ENCODE results near the gene ZBTB17. TPM values are rescaled to one million over a fixed set of nuclear protein-coding genes. Genes with fewer than 3 reads are reported as not detected.
"Not testable (repeated sequence)": the region's sequence is repeated elsewhere in the genome, so short reads cannot be mapped to it uniquely, and the experiment has no call there.

The ZBTB17 gene
- total RNA-seq, result 60.9 and 63.9 TPM in 2 replicates

DNA sequence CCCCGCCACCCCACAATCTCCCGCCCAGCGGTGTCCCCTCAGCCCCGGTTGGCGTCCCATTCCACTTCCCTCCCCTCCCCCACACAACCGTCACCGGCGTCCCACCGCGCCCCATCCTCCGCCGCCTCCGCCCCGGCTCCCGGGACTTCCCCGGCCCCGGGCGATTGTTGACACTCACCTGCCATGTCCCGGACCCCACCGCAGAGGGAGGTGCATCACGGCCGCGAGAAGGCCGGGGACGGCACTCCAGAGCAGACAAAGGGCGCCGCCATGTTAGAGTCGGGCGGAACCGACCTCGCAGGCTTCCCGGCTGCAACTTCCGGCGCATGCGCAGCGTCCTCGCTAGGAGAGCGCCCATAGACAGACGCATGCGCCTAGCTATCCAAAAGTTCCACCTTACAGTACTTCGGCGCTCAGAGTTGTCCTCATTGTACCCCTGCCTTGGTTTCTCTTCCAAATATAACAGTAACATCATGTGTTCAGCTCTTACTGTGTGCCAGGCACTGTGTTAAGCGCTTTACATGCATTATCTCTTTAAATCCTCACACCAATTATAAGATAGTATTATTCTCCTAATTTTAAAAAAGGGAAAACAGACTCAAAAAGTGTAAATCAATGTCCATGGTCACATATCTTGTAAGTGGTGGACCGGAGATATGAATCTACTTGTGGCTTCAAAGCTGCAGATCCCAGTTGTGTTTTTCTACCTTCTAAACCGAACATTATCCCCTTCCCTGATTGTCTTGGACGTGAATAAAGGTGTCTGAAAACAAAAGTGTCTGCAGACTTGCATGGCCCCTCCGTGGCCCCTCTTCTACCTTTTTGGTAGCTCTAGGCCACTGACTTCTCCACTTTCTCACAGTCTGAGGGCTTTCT, at the start of gene ZBTB17:
Gene ZBTB17, minus strand, starts transcription at position 297 of the 876 bp plus-strand sequence. CDS start 27,606 bp downstream, outside the sequence.
- peaks cover 27% of the 10 kb centered on the region for H3K36me3 Mint-ChIP-seq (ENCODE audit: low read depth)
- H3K9me3 Mint-ChIP-seq, result peaks cover 9% of the 10 kb centered on the region
- intact Hi-C loops (cut with micrococcal nuclease), result loop anchor here (1.0 to 5.0 kb wide), 3 partner anchors 10 to 359 kb away; partner anchors contain the start of gene DDI2
- peak; percentile 99 for DNase-seq
- peaks cover 40% of the 10 kb centered on the region for H3K4me1 Mint-ChIP-seq
- no peaks in the 10 kb centered on the region for H3K27me3 Mint-ChIP-seq
- peak within 1 kb of the TSS; percentile 90 for H3K4me3 Mint-ChIP-seq
- peak within 1 kb of the TSS; percentile 93 for H3K27ac Mint-ChIP-seq

DNA sequence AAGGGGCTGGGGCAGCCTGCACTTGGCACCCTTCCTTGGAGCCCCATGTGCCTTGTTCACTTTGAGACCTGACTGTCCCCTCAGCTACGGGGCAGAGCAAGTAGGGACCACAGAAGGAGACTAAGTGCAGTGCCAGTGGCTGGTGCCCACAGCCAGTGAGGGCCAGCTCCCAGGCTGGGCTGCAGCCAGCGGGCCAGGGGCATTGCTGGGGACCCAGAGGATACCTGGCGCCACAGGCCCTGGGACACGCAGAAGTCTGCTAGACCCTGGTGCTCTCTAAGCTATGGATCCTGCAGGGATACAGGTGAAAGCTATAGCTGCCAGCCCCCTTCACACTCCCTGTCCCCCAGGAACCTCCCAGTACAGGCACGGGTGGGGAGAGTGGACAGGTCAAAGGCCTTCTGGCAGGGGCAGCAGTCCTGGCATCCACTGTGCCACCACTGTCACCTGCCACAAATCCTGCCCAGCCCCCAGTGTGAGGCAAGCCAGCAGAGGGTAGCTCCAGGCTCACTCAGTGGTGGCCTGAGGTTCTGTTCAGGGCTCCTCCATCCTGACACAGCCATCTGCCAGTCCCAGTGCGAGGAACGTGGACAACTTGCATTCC, 47.3 kb upstream of the ZBTB17 start:
- DNase-seq, result no peak
- Mint-ChIP-seq H3K4me3 (no peak overlapping the region), H3K9me3 (no peaks in the 10 kb centered on the region), H3K36me3 (ENCODE audit: low read depth) (no peaks in the 10 kb centered on the region), H3K4me1 (no peaks in the 10 kb centered on the region), H3K27ac (no peak overlapping the region), H3K27me3 (peaks cover 8% of the 10 kb centered on the region)
- intact Hi-C loops (cut with micrococcal nuclease), result no loop called here

DNA sequence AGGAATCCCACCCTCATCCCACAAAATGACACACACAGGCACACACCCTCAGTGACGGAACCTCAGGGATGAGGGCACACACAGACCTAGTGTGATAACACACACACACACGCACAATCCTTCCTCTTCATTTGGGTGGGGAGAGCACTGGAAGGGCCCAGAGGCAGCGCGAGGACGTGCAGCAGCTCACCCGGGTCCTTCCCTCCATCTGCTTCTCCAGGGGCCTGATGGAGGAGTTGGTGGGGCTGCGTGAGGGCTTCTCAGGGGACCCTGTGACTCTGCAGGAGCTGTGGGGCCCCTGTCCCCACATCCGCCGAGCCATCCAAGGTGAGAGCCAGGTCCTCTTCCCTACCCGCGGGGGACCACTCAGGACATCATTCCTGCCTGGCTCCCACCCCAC, 46.5 kb upstream of the ZBTB17 start:
- DNase-seq, result no peak
- Mint-ChIP-seq H3K36me3 (ENCODE audit: low read depth) (no peaks in the 10 kb centered on the region), H3K9me3 (no peaks in the 10 kb centered on the region), H3K4me3 (no peak overlapping the region), H3K27me3 (peaks cover 3% of the 10 kb centered on the region), H3K27ac (no peak overlapping the region), H3K4me1 (no peaks in the 10 kb centered on the region)
- intact Hi-C loops (cut with micrococcal nuclease), result no loop called here

DNA sequence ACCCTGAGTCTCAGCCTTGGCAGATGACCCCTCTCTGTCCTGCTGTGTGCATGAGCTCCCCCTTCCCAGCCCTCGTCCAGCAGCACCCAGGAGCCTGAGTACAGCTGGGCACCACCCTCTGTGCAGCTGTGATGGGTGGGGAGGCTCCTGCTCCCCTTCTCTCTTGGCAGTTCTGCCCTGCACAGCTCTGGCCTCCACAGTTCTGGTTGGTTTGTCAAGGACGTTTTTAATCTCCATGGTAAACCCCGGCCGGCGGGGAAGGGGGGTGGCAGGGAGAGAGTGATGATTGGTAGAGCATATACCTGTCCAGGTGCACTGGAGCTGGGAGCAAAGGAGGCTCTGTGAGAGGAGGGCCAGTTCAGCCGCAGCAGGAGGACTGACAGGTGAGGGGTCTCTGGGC, 45.8 kb upstream of the ZBTB17 start, which contains the start of gene CLCNKA:
Gene CLCNKA, plus strand, starts transcription at position 356 of the 400 bp plus-strand sequence. CDS start 584 bp downstream, outside the sequence.
- no peak within 1 kb of the TSS for H3K27ac Mint-ChIP-seq
- no peaks in the 10 kb centered on the region for H3K4me1 Mint-ChIP-seq
- intact Hi-C loops (cut with micrococcal nuclease), result no loop called here
- DNase-seq, result no peak
- no peaks in the 10 kb centered on the region for H3K36me3 Mint-ChIP-seq (ENCODE audit: low read depth)
- no peaks in the 10 kb centered on the region for H3K9me3 Mint-ChIP-seq
- no peak within 1 kb of the TSS for H3K4me3 Mint-ChIP-seq
- H3K27me3 Mint-ChIP-seq, result peaks cover 3% of the 10 kb centered on the region

DNA sequence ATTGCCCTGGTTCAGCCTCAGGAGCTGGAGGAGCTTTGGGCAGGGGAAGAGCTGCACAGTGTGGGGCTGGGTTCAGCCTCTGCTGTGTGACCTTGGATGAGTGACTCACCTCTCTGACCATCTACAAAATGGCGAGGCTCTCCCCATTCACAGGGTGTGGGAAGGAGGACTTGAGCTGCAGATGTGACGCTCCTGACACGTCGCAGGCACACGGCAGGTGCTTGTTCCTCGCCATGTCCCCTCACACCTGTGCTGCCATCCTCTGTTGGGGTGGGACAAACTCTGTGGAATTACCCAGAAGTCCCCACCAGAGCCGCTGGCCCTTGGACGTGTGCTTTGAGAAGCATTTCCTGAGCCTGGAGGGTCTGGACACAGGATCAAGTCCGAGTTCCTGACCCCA, 45.0 kb upstream of the ZBTB17 start:
- DNase-seq; H3K9me3 Mint-ChIP-seq; H3K27me3 Mint-ChIP-seq; H3K36me3 Mint-ChIP-seq (ENCODE audit: low read depth); intact Hi-C loops (cut with micrococcal nuclease); H3K27ac Mint-ChIP-seq; H3K4me3 Mint-ChIP-seq; H3K4me1 Mint-ChIP-seq: not testable (repeated sequence)

DNA sequence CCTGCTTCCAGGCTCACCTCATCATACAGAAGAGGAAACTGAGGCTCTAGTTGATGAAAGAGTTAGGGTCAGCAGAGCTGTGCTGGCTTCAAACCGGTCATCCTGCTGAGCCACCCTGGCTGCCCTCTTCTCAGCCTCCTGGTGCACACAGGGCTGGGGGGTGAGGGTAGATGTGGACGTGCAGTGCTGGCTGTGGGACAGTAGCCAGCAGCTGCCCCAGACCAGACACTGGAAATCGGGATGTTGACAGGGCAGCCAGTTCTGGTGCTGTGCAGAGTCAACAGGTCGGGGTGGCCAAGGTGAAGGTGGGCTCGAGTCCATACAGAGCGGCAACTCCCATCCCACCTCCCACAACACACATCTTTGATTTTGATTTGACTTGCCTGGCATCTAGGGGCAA, 44.4 kb upstream of the ZBTB17 start:
- H3K9me3 Mint-ChIP-seq, result no peaks in the 10 kb centered on the region
- no peak for DNase-seq
- no peaks in the 10 kb centered on the region for H3K36me3 Mint-ChIP-seq (ENCODE audit: low read depth)

DNA sequence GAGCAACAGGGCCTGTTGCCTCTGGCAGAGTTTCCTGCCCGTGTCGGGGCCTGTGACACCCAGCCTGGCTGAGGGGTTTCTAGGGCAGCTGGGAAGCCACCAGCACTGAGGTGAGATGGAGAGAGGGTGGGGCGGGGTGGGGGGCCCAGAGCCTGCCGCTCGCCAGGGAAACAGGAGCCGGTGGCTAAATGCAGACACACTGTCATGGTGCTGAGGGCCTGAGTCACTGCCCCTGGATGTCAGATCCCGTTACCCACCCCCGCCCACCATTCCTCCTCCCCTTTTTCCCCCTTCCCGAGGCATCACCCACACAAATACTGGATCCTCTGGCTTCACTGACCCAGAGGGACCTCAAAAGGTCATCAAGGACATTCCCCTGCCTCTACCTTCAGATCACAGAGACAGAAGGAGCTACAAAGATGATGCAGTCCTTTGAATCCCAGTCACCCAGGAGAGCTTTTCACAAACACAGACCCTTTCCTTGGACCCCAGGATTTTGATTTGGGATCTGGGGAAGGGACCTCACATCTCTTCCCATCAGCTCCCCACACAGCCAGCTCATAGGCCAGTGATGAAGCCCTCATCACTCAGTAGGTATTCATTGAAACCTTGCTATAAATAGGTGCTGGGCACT, 43.9 kb upstream of the ZBTB17 start:
- peaks cover 3% of the 10 kb centered on the region for H3K27me3 Mint-ChIP-seq
- DNase-seq, result no peak
- H3K36me3 Mint-ChIP-seq (ENCODE audit: low read depth), result no peaks in the 10 kb centered on the region
- intact Hi-C loops (cut with micrococcal nuclease), result no loop called here
- H3K4me1 Mint-ChIP-seq, result no peaks in the 10 kb centered on the region
- H3K9me3 Mint-ChIP-seq, result no peaks in the 10 kb centered on the region
- H3K4me3 Mint-ChIP-seq, result no peak overlapping the region
- no peak overlapping the region for H3K27ac Mint-ChIP-seq

More for the DNA sequence above, 44.4 kb upstream of the ZBTB17 start:
- peaks cover 3% of the 10 kb centered on the region for H3K27me3 Mint-ChIP-seq
- H3K4me1 Mint-ChIP-seq, result no peaks in the 10 kb centered on the region
- H3K27ac Mint-ChIP-seq, result no peak overlapping the region
- intact Hi-C loops (cut with micrococcal nuclease), result no loop called here
- no peak overlapping the region for H3K4me3 Mint-ChIP-seq

DNA sequence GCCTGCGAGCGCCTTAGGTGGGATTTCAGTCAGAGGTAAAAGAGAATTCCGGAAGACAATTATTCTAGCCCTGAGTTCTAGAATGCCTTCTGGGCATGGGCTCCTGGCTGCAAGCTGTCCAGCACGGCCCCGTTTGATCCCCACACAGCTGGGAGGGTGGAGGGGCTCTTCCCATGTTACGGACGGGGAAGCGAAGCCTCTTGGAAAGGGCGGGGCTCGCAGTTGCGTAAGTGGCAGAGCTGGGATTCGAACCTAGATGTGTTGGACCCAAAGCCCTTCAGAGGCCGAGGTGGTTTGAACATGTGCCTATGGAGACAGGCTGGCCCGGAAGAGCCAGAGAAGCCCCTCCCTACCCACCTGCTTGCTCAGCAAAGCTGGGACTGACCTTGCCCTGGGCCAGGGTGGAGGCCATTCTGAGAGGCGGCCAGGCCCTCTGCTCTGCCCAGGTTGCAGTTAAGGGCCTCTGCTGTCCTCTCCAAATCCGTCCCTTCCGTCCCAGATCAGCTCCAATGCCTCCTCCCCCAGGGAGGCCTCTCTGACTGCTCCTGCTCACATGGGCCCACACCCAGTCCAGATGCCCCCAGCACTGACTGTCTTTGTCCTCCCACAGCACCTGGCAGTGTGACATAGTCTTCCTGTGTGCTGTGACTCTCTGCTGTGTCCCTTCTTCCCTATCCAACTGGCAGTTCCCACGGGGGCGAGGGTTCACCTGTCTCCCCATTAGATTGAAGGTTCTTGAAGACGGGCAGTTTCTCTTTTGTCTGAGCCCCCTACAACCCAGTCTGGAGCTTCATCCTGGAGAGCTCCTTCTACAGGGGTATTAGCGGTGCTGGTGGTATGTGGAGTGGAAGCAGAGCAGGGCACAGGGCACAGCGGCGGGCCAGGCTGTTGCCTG, 43.1 kb upstream of the ZBTB17 start:
- no peaks in the 10 kb centered on the region for H3K9me3 Mint-ChIP-seq
- no peak overlapping the region for H3K27ac Mint-ChIP-seq
- H3K4me3 Mint-ChIP-seq, result no peak overlapping the region
- peaks cover 2% of the 10 kb centered on the region for H3K4me1 Mint-ChIP-seq
- intact Hi-C loops (cut with micrococcal nuclease), result no loop called here
- H3K36me3 Mint-ChIP-seq (ENCODE audit: low read depth), result no peaks in the 10 kb centered on the region
- peaks cover 6% of the 10 kb centered on the region for H3K27me3 Mint-ChIP-seq
- DNase-seq, result no peak

DNA sequence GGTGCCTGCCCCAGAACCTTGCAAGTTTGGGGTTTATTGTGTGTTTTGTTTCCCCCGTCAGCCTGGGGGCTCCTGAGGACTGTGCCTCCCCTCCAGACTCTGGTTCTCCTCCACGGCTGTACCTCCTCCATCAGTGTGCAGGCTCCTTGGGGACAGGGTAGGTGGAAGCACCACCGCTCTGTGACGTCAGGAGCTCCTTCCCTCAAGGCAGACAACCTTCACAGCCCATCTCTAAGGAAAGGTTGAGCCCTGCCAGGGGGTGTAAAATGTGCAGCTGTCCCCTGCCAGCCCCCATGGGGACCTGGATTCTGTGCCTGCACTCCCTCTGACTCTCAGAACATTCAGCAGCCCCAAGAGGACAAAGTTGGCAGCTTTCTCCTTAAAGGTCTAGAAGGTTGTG, 42.4 kb upstream of the ZBTB17 start:
- peaks cover 8% of the 10 kb centered on the region for H3K4me1 Mint-ChIP-seq
- H3K9me3 Mint-ChIP-seq, result no peaks in the 10 kb centered on the region
- DNase-seq, result no peak
- intact Hi-C loops (cut with micrococcal nuclease), result no loop called here
- H3K27ac Mint-ChIP-seq, result no peak overlapping the region
- peaks cover 6% of the 10 kb centered on the region for H3K27me3 Mint-ChIP-seq
- no peaks in the 10 kb centered on the region for H3K36me3 Mint-ChIP-seq (ENCODE audit: low read depth)
- H3K4me3 Mint-ChIP-seq, result no peak overlapping the region

DNA sequence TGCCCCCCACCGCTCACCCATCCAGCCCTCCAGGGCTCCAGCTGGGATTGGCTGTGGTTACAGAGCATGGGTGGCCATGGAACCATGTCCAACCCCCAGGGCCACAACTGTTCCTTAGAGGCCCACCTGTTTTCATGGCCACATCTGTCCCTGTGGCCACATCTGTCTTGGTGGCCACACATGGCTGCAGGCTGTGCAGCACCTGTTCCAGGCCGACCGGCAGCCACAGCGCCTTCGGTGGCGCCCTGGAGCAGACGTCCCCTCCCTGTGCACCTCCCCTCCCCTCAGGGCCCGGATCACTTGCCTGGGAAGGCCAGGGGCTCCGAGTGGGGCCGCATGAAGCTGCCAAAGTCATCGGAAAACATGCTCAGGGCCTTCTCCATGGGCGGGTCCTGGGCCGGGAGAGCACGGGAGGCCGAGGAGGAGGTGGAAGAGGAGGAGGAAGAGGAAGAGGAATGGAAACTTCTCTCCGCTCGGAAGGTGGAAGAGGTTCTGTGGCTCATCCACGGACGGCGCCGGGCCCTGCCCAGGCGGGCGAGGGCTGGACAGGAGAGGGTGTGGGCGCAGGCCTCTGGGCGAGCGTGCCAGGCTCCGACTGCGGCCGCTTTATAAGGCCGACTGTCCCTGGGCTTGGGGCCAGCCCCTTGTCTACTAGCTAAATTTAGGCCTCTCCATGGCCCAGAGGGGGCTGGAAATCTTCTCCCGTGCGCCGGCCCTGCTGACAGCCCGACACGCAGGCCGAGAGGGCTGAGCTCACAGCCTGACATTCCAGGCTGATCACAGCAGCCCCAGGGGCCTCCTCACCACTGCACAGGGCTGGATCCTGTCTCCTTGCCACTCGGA, 41.8 kb upstream of the ZBTB17 start, which contains the start of gene HSPB7:
Gene HSPB7, minus strand, starts transcription at position 583 of the 843 bp plus-strand sequence. Its CDS starts 80 bp downstream, at position 503.
- Mint-ChIP-seq H3K27ac (no peak within 1 kb of the TSS), H3K9me3 (no peaks in the 10 kb centered on the region), H3K36me3 (ENCODE audit: low read depth) (no peaks in the 10 kb centered on the region), H3K27me3 (peaks cover 6% of the 10 kb centered on the region), H3K4me3 (no peak within 1 kb of the TSS), H3K4me1 (peaks cover 8% of the 10 kb centered on the region)
- no peak for DNase-seq
- intact Hi-C loops (cut with micrococcal nuclease), result no loop called here

DNA sequence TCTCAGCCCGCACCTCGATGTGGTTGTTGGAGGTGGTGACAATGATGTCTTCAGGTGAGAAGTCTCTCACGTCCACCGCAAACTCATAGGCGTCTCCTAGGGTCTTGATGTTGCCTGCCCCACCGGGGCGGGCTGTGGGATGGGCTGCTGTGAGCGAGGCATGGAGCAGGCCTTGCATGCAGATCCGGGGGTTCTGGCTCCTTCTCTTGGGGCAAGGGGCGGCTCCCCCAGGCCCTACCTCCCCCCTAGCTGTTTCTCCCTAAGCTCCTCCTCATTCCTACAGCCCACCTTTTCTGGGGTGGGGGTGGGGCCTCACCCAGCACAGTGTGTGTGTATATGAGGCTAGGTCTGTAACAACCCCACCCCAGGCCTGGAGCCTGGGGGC, 41.2 kb upstream of the ZBTB17 start:
- H3K36me3 Mint-ChIP-seq (ENCODE audit: low read depth), result no peaks in the 10 kb centered on the region
- peaks cover 10% of the 10 kb centered on the region for H3K4me1 Mint-ChIP-seq
- H3K27me3 Mint-ChIP-seq, result peaks cover 6% of the 10 kb centered on the region
- no peaks in the 10 kb centered on the region for H3K9me3 Mint-ChIP-seq
- DNase-seq, result no peak
- intact Hi-C loops (cut with micrococcal nuclease), result no loop called here
- no peak overlapping the region for H3K27ac Mint-ChIP-seq
- H3K4me3 Mint-ChIP-seq, result no peak overlapping the region

DNA sequence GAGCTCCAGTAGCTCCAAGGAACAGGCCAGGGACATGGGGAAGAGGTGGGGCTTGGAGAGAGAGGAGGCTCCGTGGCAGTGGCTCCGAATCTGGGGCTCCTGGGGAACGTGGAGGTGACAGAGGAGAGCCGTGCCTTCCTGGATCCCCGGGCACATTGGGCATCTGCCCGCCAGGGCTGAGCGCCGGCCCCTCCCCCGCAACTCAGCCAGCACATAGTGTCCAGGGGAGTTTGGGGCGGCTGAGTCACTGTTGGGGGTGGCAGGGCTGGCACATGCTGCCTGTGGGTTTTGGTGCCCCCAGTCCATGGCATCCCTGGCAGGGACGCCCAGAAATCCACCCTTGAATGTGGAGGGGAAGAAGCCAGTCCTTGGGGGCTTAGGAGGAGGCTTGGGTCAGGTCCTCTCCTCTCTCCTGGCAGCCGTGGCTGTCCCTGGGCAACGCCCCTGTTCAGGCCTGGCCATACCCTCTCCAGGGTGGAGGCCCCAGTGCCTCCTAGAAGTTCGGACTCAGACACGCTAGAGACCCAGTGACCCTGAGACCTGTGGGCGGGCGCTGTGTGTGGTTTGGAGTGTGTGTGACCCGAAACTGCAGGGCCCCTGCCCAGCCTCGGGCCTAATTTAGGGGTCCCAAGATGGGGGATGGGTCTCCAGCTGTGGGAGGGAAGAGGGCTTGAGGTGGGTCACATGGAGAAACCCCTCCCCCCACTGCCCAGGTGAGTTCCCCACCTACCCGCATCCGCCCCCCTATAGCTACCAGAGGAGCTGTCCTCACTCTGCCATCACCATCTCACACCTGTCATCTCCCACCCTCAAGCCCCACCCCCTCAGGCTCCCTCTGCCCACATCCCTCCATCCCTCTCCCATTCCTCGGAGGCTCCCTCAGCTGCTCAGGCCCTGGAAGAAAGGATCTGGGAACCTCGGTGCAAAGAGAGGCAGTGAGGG, 40.3 kb upstream of the ZBTB17 start:
- no peaks in the 10 kb centered on the region for H3K36me3 Mint-ChIP-seq (ENCODE audit: low read depth)
- no peaks in the 10 kb centered on the region for H3K9me3 Mint-ChIP-seq
- no peak for DNase-seq
- intact Hi-C loops (cut with micrococcal nuclease), result no loop called here
- peaks cover 3% of the 10 kb centered on the region for H3K27me3 Mint-ChIP-seq
- no peak overlapping the region for H3K4me3 Mint-ChIP-seq
- peak overlapping the region; percentile 62 for H3K27ac Mint-ChIP-seq
- peaks cover 10% of the 10 kb centered on the region for H3K4me1 Mint-ChIP-seq
